Gastroesophageal sphincter (tissue), 3 donors: ENCODE data around the gene EVC2.

Experiments
- POLR2A ChIP-seq, 2 donors: fragments of 450-650 bp; IDR thresholded peaks; one replicate each; pipeline ENCODE4 v1.6.1; 2017; ENCODE audit warnings: antibody characterized with exemption in 2 of 2, mild to moderate bottlenecking in 2 of 2, moderate library complexity in 1 of 2
- POLR2AphosphoS5 ChIP-seq: sonication (generic); formaldehyde crosslinking; IDR thresholded peaks from one replicate; pipeline ENCODE4 v1.6.1; 2017; ENCODE audit warnings: antibody characterized with exemption
- TF ChIP-seq, protein P1 (sequence below), 4 experiments: fragments of 200-600 bp in 2 of 4; fragments of 450-650 bp in 2 of 4; sonication (generic) in 1 of 4; IDR thresholded peaks; one replicate each; pipeline ENCODE4 v1.5.1; 2017 to 2019; ENCODE audit warnings: antibody characterized with exemption in 4 of 4, mild to moderate bottlenecking in 2 of 4, moderate library complexity in 2 of 4

DNA sequence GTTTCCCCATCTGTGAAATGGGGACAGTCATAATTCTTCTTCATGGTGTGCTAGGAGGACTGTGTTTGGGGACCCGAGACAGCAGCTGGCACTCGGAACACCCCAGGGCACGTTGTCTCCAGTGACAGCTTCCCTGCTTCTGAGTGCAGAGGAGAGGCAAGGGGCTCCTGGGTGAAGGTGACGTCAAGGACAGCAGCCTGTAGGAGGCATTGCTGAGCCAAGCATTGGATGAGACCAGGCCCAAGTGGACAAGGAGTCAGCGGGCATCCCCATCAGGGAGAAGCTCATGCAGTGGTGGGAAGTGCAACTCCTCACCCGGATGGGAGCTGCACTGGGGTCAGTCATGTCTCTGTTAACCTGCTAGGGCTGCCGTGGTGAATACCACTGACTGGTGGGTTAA lies 48.7 kb upstream of the EVC2 start:
- TF ChIP-seq, protein P1, sequence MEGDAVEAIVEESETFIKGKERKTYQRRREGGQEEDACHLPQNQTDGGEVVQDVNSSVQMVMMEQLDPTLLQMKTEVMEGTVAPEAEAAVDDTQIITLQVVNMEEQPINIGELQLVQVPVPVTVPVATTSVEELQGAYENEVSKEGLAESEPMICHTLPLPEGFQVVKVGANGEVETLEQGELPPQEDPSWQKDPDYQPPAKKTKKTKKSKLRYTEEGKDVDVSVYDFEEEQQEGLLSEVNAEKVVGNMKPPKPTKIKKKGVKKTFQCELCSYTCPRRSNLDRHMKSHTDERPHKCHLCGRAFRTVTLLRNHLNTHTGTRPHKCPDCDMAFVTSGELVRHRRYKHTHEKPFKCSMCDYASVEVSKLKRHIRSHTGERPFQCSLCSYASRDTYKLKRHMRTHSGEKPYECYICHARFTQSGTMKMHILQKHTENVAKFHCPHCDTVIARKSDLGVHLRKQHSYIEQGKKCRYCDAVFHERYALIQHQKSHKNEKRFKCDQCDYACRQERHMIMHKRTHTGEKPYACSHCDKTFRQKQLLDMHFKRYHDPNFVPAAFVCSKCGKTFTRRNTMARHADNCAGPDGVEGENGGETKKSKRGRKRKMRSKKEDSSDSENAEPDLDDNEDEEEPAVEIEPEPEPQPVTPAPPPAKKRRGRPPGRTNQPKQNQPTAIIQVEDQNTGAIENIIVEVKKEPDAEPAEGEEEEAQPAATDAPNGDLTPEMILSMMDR (IDR thresholded peaks at IDR 0.05): no peak
- no peak for TF ChIP-seq POLR2A (IDR thresholded peaks at IDR 0.05)
- TF ChIP-seq POLR2AphosphoS5: no peak
